K562 (cell line): ENCODE results near the gene ASGR1. TPM values are rescaled to one million over a fixed set of nuclear protein-coding genes. Genes with fewer than 3 reads are reported as not detected.

ENCODE experiments used
- ARID2 ChIP-seq: fragments of 450-650 bp; IDR thresholded peaks from 2 replicates; pipeline ENCODE4 v1.6.1; 2017; ENCODE audit warnings: antibody characterized with exemption, mild to moderate bottlenecking
- ATF4 ChIP-seq: fragments of 450-650 bp; formaldehyde crosslinking; IDR thresholded peaks from 2 replicates; pipeline ENCODE4 v1.4.0; 2022; ENCODE audit warnings: mild to moderate bottlenecking, moderate library complexity
- CTBP1 ChIP-seq: fragments of 450-650 bp; IDR thresholded peaks from 2 replicates; pipeline ENCODE4 v1.6.1; 2016; ENCODE audit warnings: borderline replicate concordance
- FOXP4 ChIP-seq: sonication (generic); formaldehyde crosslinking; IDR thresholded peaks from 2 replicates; pipeline ENCODE4 v1.8.0; 2022; ENCODE audit warnings: mild to moderate bottlenecking, missing genetic modification reagents, borderline replicate concordance
- MBD1 ChIP-seq: fragments of 250-450 bp; sonication (Bioruptor Pico); IDR thresholded peaks from 2 replicates; pipeline ENCODE4 v1.8.0; 2022; ENCODE audit warnings: inconsistent platforms
- MCM3 ChIP-seq: fragments of 450-650 bp; IDR thresholded peaks from 2 replicates; pipeline ENCODE4 v1.6.1; 2016
- MXI1 ChIP-seq: IDR thresholded peaks from 2 replicates; pipeline ENCODE4 v1.6.1; 2011; ENCODE audit warnings: low read depth, mild to moderate bottlenecking, improper control_type of control experiment, low read length
- MYBL2 ChIP-seq, 2 experiments: fragments of 450-650 bp in 1 of 2; sonication (generic) in 1 of 2; formaldehyde crosslinking in 1 of 2; IDR thresholded peaks; 2 replicates each; pipeline versions ENCODE4 v1.6.1 to v1.8.1; 2017 to 2022; ENCODE audit warnings: borderline replicate concordance in 1 of 2, inconsistent platforms in 1 of 2, low read depth in 1 of 2, mild to moderate bottlenecking in 1 of 2, missing genetic modification reagents in 1 of 2, moderate library complexity in 1 of 2
- POU5F1 ChIP-seq: fragments of 150-350 bp; IDR thresholded peaks from 2 replicates; pipeline ENCODE4 v1.6.1; 2014; ENCODE audit warnings: borderline replicate concordance, low read length, low read depth, mild to moderate bottlenecking; ENCODE audit not compliant: partially characterized antibody
- PTRF ChIP-seq: fragments of 450-650 bp; IDR thresholded peaks from 2 replicates; pipeline ENCODE4 v1.6.1; 2016; ENCODE audit warnings: mild to moderate bottlenecking, missing genetic modification characterization, missing compliant biosample characterization
- SNIP1 ChIP-seq: fragments of 450-650 bp; IDR thresholded peaks from 2 replicates; pipeline ENCODE4 v1.7.1; 2017; ENCODE audit warnings: low read depth, mild to moderate bottlenecking
- TAF9B ChIP-seq: fragments of 450-650 bp; IDR thresholded peaks from 2 replicates; pipeline ENCODE4 v1.6.1; 2018; ENCODE audit warnings: mild to moderate bottlenecking; ENCODE audit not compliant: partially characterized antibody
- TARDBP ChIP-seq: fragments of 450-650 bp; IDR thresholded peaks from 2 replicates; pipeline ENCODE4 v1.6.1; 2016
- THAP7 ChIP-seq: fragments of 250-450 bp; sonication (Bioruptor Pico); IDR thresholded peaks from 2 replicates; pipeline ENCODE4 v1.5.0; 2021
- ZFP30 ChIP-seq: fragments of 250-450 bp; sonication (Bioruptor Pico); IDR thresholded peaks from 2 replicates; pipeline ENCODE4 v1.8.0; 2022; ENCODE audit warnings: moderate library complexity, mild to moderate bottlenecking, inconsistent platforms, borderline replicate concordance
- ZNF133 ChIP-seq: fragments of 250-450 bp; sonication (Bioruptor Pico); IDR thresholded peaks from 2 replicates; pipeline ENCODE4 v1.4.0; 2020; ENCODE audit warnings: mild to moderate bottlenecking
- ZNF140 ChIP-seq: fragments of 250-450 bp; sonication (Bioruptor Pico); IDR thresholded peaks from 2 replicates; pipeline ENCODE4 v1.8.0; 2021; ENCODE audit warnings: moderate library complexity, mild to moderate bottlenecking, inconsistent platforms
- ZNF232 ChIP-seq: sonication (generic); formaldehyde crosslinking; IDR thresholded peaks from 2 replicates; pipeline ENCODE4 v1.8.0; 2022; ENCODE audit warnings: mild to moderate bottlenecking, missing genetic modification reagents
- ZNF584 ChIP-seq: fragments of 200-800 bp; sonication (Bioruptor generic); IDR thresholded peaks from 2 replicates; pipeline ENCODE4 v1.6.1; 2016; ENCODE audit warnings: low read depth, mild to moderate bottlenecking, missing genetic modification characterization, missing compliant biosample characterization
- ZNF644 ChIP-seq: fragments of 200-800 bp; sonication (Bioruptor generic); IDR thresholded peaks from 2 replicates; pipeline ENCODE4 v1.6.1; 2016; ENCODE audit warnings: low read depth, missing genetic modification characterization, missing compliant biosample characterization
- ZNF778 ChIP-seq: fragments of 450-650 bp; formaldehyde crosslinking; IDR thresholded peaks from 2 replicates; pipeline ENCODE4 v1.4.0; 2020; ENCODE audit warnings: mild to moderate bottlenecking, moderate library complexity
- polyA plus RNA-seq, 8 experiments: library from polyadenylated mRNA; depleted of rRNA in 4 of 8; stranded (reverse) in 5 of 8; unstranded in 3 of 8; fragments of >200 nt; fragmentation: Nextera tagmentation in 2 of 8; fragmentation: Illumina TruSeq in 1 of 8; extraction: Ambion mirVana in 2 of 8; extraction: Trizol in 1 of 8; gene quantifications; 2 replicates each; pipeline versions ENCODE4 v1.2.1 to v1.2.3, GENCODE V29; 2011 to 2014; ENCODE audit warnings: inconsistent platforms in 1 of 8, missing spikeins in 1 of 8
- total RNA-seq, 7 experiments: library from RNA; depleted of rRNA in 6 of 7; stranded (reverse); fragments of >200 nt in 6 of 7; fragmentation: Illumina TruSeq in 2 of 7; extraction: Trizol in 2 of 7; gene quantifications; 2 replicates each; pipeline versions ENCODE4 v1.2.1 to v1.2.3, GENCODE V29; 2011 to 2021; ENCODE audit warnings: low replicate concordance in 1 of 7

The ASGR1 gene
- total and polyA plus RNA-seq, 9 of the 15 experiments (the other 6 are each of a cell fraction or from before 2014, with no cell fraction given), result 0.11 to 1.0 (median 0.64) TPM; not detected in 2

- TF ChIP-seq ATF4 (no peak), MYBL2 (IDR thresholded peaks at IDR 0.05; ENCODE audit: low read depth) (no peak), MYBL2 (CRISPR knock-in tag; IDR thresholded peaks at IDR 0.05; ENCODE audit: borderline replicate concordance) (no peak), FOXP4 (CRISPR knock-in tag) (no peak), ZNF644 (tag) (no peak), MCM3 (no peak), ZFP30 (CRISPR knock-in tag) (no peak), TAF9B (no peak), PTRF (tag) (no peak), MBD1 (CRISPR knock-in tag) (no peak), ZNF778 (CRISPR knock-in tag) (no peak), THAP7 (peak; percentile 62; the same call in 1 of the 2 replicates), ARID2 (no peak), ZNF140 (CRISPR knock-in tag) (no peak), POU5F1 (no peak), ZNF584 (CRISPR knock-in tag) (0 out of 2 replicates have a peak, but pooled peaks have one; percentile 45), SNIP1 (no peak), CTBP1 (no peak), ZNF232 (CRISPR knock-in tag) (no peak), TARDBP (no peak), MXI1 (0 out of 2 replicates have a peak, but pooled peaks have one; percentile 18), ZNF133 (0 out of 2 replicates have a peak, but pooled peaks have one; percentile 19)
Observed at GRCh38 chr17:7219812-7220592, 40.8 kb upstream of the ASGR1 start, which contains the start of the genes ACADVL and DLG4 (continued).
